Measurements from ENCODE around the gene SERPINB11.

Gene SERPINB11

GRCh38 chr18:63700501-63700900 lies 2.3 kb upstream of the SERPINB11 start:
- TF ChIP-seq GLIS3 (CRISPR knock-in tag; IDR thresholded peaks at IDR 0.05) (no peak), TSHZ2 (CRISPR knock-in tag; IDR thresholded peaks at IDR 0.05) (no peak), TOX (CRISPR knock-in tag; IDR thresholded peaks at IDR 0.05; ENCODE audit: borderline replicate concordance) (no peak), ZFP30 (CRISPR knock-in tag; IDR thresholded peaks at IDR 0.05) (no peak), ISL1 (CRISPR knock-in tag; IDR thresholded peaks at IDR 0.05) (no peak), RARB (CRISPR knock-in tag; IDR thresholded peaks at IDR 0.05) (no peak), ZNF70 (CRISPR knock-in tag; IDR thresholded peaks at IDR 0.05) (no peak), ARNTL (CRISPR knock-in tag; IDR thresholded peaks at IDR 0.05; ENCODE audit: borderline replicate concordance, low read depth) (no peak), ZNF565 (CRISPR knock-in tag; conservative IDR thresholded peaks at IDR 0.05; ENCODE audit: low read depth) (no peak)
- ATAC-seq: no peak

GRCh38 chr18:63701952-63702351 lies 808 bp upstream of the SERPINB11 start:
- ATAC-seq: no peak
- no peak for TF ChIP-seq ESRRG (CRISPR knock-in tag; IDR thresholded peaks at IDR 0.05)
- no peak for TF ChIP-seq ARNTL (CRISPR knock-in tag; IDR thresholded peaks at IDR 0.05; ENCODE audit: borderline replicate concordance, low read depth)

- ATAC-seq: no peak
- TF ChIP-seq ARNTL (CRISPR knock-in tag; IDR thresholded peaks at IDR 0.05; ENCODE audit: borderline replicate concordance, low read depth) (no peak), OSR1 (CRISPR knock-in tag; IDR thresholded peaks at IDR 0.05) (no peak), ZC3H10 (CRISPR knock-in tag; IDR thresholded peaks at IDR 0.05) (no peak)
These were observed 2.6 kb downstream of the SERPINB11 start for GRCh38 chr18:63705401-63705800.

GRCh38 chr18:63707816-63708215 lies 5.1 kb downstream of the SERPINB11 start:
- no peak for ATAC-seq
- TF ChIP-seq RARB (CRISPR knock-in tag; IDR thresholded peaks at IDR 0.05) (no peak), ZFP30 (CRISPR knock-in tag; IDR thresholded peaks at IDR 0.05) (no peak), CREB5 (CRISPR knock-in tag; IDR thresholded peaks at IDR 0.05; ENCODE audit: low read depth) (no peak), ZFP3 (CRISPR knock-in tag; IDR thresholded peaks at IDR 0.05) (no peak), ZNF8 (CRISPR knock-in tag; IDR thresholded peaks at IDR 0.05) (no peak), ZNF565 (CRISPR knock-in tag; conservative IDR thresholded peaks at IDR 0.05; ENCODE audit: low read depth) (no peak), CSDC2 (CRISPR knock-in tag; IDR thresholded peaks at IDR 0.05) (no peak), ESRRG (CRISPR knock-in tag; IDR thresholded peaks at IDR 0.05) (no peak), GLIS3 (CRISPR knock-in tag; IDR thresholded peaks at IDR 0.05) (no peak), TOX (CRISPR knock-in tag; IDR thresholded peaks at IDR 0.05; ENCODE audit: borderline replicate concordance) (no peak), TSHZ2 (CRISPR knock-in tag; IDR thresholded peaks at IDR 0.05) (no peak), BACH2 (CRISPR knock-in tag; IDR thresholded peaks at IDR 0.05; ENCODE audit: borderline replicate concordance) (no peak), OSR1 (CRISPR knock-in tag; IDR thresholded peaks at IDR 0.05) (no peak), PATZ1 (CRISPR knock-in tag; IDR thresholded peaks at IDR 0.05; ENCODE audit: borderline replicate concordance) (no peak), ISL1 (CRISPR knock-in tag; IDR thresholded peaks at IDR 0.05) (no peak)

Measured in SK-N-SH treated with all-trans-retinoic acid at 6 μM for 48 hours (cell line).